Measurements from ENCODE around the gene MECP2. TPM values are rescaled to one million over a fixed set of nuclear protein-coding genes. Genes with fewer than 3 reads are reported as not detected.

MECP2 gene
- total RNA-seq, 1 experiment from 2014 or later: 47.3 TPM

DNA sequence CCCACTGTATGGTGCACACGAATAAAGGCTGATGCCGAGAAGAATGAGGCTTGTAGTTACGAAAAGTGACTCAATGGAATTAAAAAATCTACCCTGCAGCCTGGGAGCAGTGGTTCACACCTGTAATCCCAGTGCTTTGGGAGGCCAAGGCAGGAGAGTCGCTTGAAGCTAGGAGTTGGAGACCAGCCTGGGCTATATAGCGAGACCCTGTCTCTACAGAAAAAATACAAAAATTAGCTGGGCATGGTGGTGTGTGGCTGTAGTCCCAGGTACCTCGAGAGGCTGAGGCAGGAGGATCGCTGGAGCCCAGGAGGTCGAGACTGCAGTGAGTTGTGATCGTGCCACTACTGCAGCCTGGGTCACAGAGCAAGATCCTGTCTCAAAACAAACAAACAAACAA, 34.8 kb upstream of the MECP2 start:
- no peak overlapping the region for H3K9ac ChIP-seq (ENCODE audit: low read length)
- TF ChIP-seq EZH2 (IDR thresholded peaks at IDR 0.05; ENCODE audit: low read length, unreplicated experiment) (no peak), EZH2phosphoT487 (IDR thresholded peaks at IDR 0.05; ENCODE audit: borderline replicate concordance, low read length) (no peak)
- TF ChIP-seq, protein P1, sequence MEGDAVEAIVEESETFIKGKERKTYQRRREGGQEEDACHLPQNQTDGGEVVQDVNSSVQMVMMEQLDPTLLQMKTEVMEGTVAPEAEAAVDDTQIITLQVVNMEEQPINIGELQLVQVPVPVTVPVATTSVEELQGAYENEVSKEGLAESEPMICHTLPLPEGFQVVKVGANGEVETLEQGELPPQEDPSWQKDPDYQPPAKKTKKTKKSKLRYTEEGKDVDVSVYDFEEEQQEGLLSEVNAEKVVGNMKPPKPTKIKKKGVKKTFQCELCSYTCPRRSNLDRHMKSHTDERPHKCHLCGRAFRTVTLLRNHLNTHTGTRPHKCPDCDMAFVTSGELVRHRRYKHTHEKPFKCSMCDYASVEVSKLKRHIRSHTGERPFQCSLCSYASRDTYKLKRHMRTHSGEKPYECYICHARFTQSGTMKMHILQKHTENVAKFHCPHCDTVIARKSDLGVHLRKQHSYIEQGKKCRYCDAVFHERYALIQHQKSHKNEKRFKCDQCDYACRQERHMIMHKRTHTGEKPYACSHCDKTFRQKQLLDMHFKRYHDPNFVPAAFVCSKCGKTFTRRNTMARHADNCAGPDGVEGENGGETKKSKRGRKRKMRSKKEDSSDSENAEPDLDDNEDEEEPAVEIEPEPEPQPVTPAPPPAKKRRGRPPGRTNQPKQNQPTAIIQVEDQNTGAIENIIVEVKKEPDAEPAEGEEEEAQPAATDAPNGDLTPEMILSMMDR (conservative IDR thresholded peaks at IDR 0.05; ENCODE audit: low read depth, low read length): no peak
- H3K9me2 ChIP-seq (replicated peaks; ENCODE audit: low read length): no peaks in the 10 kb centered on the region
- H4K20me1 ChIP-seq (ENCODE audit: low read length): no peaks in the 10 kb centered on the region
- no peaks in the 10 kb centered on the region for H3K36me3 ChIP-seq (ENCODE audit: low read depth, low read length)
- ChIA-PET CTCF (no interaction called here), POLR2A (ENCODE audit: unreplicated experiment) (no interaction called here)
- intact Hi-C loops (cut with micrococcal nuclease): no loop called here
- no peak overlapping the region for H3K4me2 ChIP-seq (ENCODE audit: low read length)
- H3K27me3 ChIP-seq (ENCODE audit: low read length): no peaks in the 10 kb centered on the region
- H3K27ac ChIP-seq (ENCODE audit: low read length): no peak overlapping the region
- H3K9me3 ChIP-seq (ENCODE audit: low read length): no peaks in the 10 kb centered on the region
- H3K4me3 ChIP-seq (ENCODE audit: low read length): no peak overlapping the region
- no peaks in the 10 kb centered on the region for H3K79me2 ChIP-seq (ENCODE audit: low read length)
- ATAC-seq: no peak
- H3F3A ChIP-seq (ENCODE audit: low read length, unreplicated experiment): no peaks in the 10 kb centered on the region
- BruUV-seq (replicated peaks): no TSS peak
- peaks cover 10% of the 10 kb centered on the region for H3K4me1 ChIP-seq (ENCODE audit: insufficient read depth, low read length)
- H2AFZ ChIP-seq (ENCODE audit: low read length): no peak overlapping the region
- DNase-seq: no peak

DNA sequence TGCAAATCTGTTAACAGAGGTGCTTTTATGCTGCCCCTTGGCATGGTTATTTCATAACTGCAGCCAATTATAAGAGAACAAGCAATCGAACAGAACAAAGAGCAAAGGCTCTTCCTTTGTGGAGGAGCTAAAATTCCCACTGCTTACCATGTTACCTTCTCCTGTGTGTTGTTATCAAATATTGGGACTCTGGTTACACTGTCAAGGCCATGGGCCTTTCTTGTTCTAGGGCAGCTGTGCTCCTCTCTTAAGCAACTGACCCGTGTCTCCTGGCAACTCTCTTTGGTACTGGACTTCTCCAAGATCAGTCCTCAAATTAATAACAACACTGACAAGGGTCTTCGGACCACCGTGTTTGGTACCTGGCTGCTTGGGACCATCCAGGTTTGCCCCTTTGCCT, 34.4 kb upstream of the MECP2 start:
- H3K79me2 ChIP-seq (ENCODE audit: low read length): no peaks in the 10 kb centered on the region
- H3K4me2 ChIP-seq (ENCODE audit: low read length): no peak overlapping the region
- H3K27me3 ChIP-seq (ENCODE audit: low read length): no peaks in the 10 kb centered on the region
- intact Hi-C loops (cut with micrococcal nuclease): no loop called here
- H3K36me3 ChIP-seq (ENCODE audit: low read depth, low read length): no peaks in the 10 kb centered on the region
- no peak for DNase-seq
- TF ChIP-seq, protein P1 (conservative IDR thresholded peaks at IDR 0.05; ENCODE audit: low read depth, low read length): no peak
- TF ChIP-seq EZH2 (IDR thresholded peaks at IDR 0.05; ENCODE audit: low read length, unreplicated experiment) (no peak), EZH2phosphoT487 (IDR thresholded peaks at IDR 0.05; ENCODE audit: borderline replicate concordance, low read length) (no peak)
- no TSS peak for BruUV-seq (replicated peaks)
- H3K4me3 ChIP-seq (ENCODE audit: low read length): no peak overlapping the region
- peaks cover 10% of the 10 kb centered on the region for H3K4me1 ChIP-seq (ENCODE audit: insufficient read depth, low read length)
- no peaks in the 10 kb centered on the region for H4K20me1 ChIP-seq (ENCODE audit: low read length)
- no peak for ATAC-seq
- ChIA-PET CTCF (no interaction called here), POLR2A (ENCODE audit: unreplicated experiment) (no interaction called here)
- H3K9ac ChIP-seq (ENCODE audit: low read length): no peak overlapping the region
- H3K27ac ChIP-seq (ENCODE audit: low read length): no peak overlapping the region
- H2AFZ ChIP-seq (ENCODE audit: low read length): no peak overlapping the region
- no peaks in the 10 kb centered on the region for H3F3A ChIP-seq (ENCODE audit: low read length, unreplicated experiment)
- H3K9me2 ChIP-seq (replicated peaks; ENCODE audit: low read length): no peaks in the 10 kb centered on the region
- H3K9me3 ChIP-seq (ENCODE audit: low read length): no peaks in the 10 kb centered on the region

DNA sequence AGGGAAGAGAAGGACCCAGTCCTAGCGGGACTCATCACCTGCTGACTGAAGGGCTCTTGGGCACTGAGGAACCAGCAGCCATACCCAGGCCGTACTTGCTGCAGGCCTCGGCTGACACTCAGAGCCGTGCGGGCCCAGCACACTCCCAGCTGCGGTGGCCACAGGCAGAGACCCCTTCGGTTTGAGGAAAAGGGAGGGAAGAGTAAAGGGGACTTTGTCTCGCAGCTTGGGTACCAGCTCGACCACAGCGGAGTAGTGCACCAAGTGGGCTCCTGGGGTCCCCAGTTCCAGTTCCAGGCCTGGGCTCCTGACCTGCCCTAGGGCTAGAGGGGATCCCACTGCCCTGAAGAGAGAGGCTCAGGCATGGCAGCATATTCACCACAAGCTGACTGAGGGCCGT, 28.6 kb upstream of the MECP2 start:
- H4K20me1 ChIP-seq (ENCODE audit: low read length): no peaks in the 10 kb centered on the region
- no peak for TF ChIP-seq EZH2phosphoT487 (IDR thresholded peaks at IDR 0.05; ENCODE audit: borderline replicate concordance, low read length)
- no peak for TF ChIP-seq EZH2 (IDR thresholded peaks at IDR 0.05; ENCODE audit: low read length, unreplicated experiment)
- TF ChIP-seq, protein P1 (conservative IDR thresholded peaks at IDR 0.05; ENCODE audit: low read depth, low read length): no peak
- DNase-seq: no peak
- no peaks in the 10 kb centered on the region for H3K27me3 ChIP-seq (ENCODE audit: low read length)
- H3K79me2 ChIP-seq (ENCODE audit: low read length): no peaks in the 10 kb centered on the region
- no peaks in the 10 kb centered on the region for H3K9me3 ChIP-seq (ENCODE audit: low read length)
- H3K4me1 ChIP-seq (ENCODE audit: insufficient read depth, low read length): peaks cover 32% of the 10 kb centered on the region
- no peaks in the 10 kb centered on the region for H3K36me3 ChIP-seq (ENCODE audit: low read depth, low read length)
- no peaks in the 10 kb centered on the region for H3K9me2 ChIP-seq (replicated peaks; ENCODE audit: low read length)
- no peak for ATAC-seq
- intact Hi-C loops (cut with micrococcal nuclease): no loop called here
- no peak overlapping the region for H3K4me2 ChIP-seq (ENCODE audit: low read length)
- POLR2A ChIA-PET (ENCODE audit: unreplicated experiment): no interaction called here
- BruUV-seq (replicated peaks): no TSS peak
- H2AFZ ChIP-seq (ENCODE audit: low read length): no peak overlapping the region
- no peak overlapping the region for H3K4me3 ChIP-seq (ENCODE audit: low read length)
- no peaks in the 10 kb centered on the region for H3F3A ChIP-seq (ENCODE audit: low read length, unreplicated experiment)
- H3K27ac ChIP-seq (ENCODE audit: low read length): no peak overlapping the region
- H3K9ac ChIP-seq (ENCODE audit: low read length): no peak overlapping the region
- CTCF ChIA-PET: no interaction called here

Data from PC-3 (cell line).